ENCODE results near the gene SLC9A2.
A peak's percentile ranks its signal among the peaks of the same experiment; 100 is the strongest.

SLC9A2 gene

GRCh38 chr2:102618452-102619413 is 620 bp upstream of the SLC9A2 start:
- no peak for DNase-seq

- DNase-seq, result no peak
Measured at GRCh38 chr2:102620332-102620731, 979 bp downstream of the SLC9A2 start.

- DNase-seq, result no peak
Measured at GRCh38 chr2:102621630-102622029, 2.3 kb downstream of the SLC9A2 start.

- no peak for DNase-seq
Measured at GRCh38 chr2:102622646-102623045, 3.3 kb downstream of the SLC9A2 start.

DNA sequence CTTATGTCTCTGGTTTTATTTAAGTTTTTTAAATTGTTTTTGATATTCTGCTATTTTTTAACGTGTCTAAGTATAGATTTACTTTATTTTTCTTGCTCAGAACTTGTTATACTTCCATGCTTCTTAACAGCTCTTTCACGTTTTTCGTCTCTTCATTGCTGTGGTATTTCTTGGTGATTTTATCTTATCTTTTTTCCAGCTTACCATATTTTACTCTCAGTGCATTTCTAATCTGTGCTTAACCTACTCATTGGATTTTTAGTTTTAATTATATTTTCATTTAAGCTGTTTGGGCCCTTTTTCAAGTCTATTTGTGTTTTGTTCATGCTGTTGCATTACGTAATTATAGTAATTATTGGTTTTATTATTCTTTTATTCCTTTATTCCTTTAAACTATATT is 11.1 kb downstream of the SLC9A2 start:
- no peak for DNase-seq

- no peak for DNase-seq
Measured at GRCh38 chr2:102632380-102633175, 13.2 kb downstream of the SLC9A2 start.

GRCh38 chr2:102634831-102635241 is 15.5 kb downstream of the SLC9A2 start:
- no peak for DNase-seq

DNA sequence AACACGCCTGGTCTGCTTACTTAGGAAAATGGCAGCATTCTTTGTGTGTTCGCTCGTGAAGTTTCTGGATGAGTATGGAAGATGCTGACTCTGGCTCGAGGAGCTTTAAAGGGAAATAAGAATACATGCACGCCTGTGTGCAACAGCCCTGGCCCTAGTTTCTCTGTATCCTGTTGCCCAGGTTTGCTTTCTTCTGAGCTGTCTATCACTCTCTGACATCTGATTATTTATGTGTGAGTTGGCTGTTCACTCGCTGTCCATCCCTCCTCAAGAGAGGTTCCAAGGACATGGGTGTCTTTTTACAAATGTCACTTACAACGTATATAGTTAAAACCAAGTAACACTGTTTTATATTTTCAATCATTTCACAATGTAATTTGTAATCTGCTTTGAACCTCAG is 16.0 kb downstream of the SLC9A2 start:
- no peak for DNase-seq

GRCh38 chr2:102636283-102636907 is 17.0 kb downstream of the SLC9A2 start:
- DNase-seq, result no peak

DNA sequence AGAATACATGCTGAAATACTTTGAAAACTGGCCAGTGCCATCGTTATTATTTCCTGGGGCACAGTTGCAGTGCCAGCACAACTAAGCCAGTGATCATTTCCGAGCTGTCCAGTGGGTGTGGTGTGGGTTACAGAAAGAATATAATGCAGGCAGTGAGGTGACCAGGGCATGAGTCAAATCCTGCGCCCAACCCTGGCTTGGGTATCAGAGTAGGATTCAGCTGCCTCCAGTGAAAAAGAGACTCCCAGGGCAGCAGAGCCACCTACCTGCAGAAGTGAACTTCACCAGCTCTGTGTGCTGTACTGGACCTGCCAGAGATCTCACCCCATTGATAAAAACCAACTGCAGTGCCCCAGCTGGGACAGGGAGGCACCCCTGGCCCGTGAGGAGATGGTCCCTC is 18.0 kb downstream of the SLC9A2 start:
- no peak for DNase-seq

GRCh38 chr2:102639429-102639828 is 20.1 kb downstream of the SLC9A2 start:
- no peak for DNase-seq

DNA sequence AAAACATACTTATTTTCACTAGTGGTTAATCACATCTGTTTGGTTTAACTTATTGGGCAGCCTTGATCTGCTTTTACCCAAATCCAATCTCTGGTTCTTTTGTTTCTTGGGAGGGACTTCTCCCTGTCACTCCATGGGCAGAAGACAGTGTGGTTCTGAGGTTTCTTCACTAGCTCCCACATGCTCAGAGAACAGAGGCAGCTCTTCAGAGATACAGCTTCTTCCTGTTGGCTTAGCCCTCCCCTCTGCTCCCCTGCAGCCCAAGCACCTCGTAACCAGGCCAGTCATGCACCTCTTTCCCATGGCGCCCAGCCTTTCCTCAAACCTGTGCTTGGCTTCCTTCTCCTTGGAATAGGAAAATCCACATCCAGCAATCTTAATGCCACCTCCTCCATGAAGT is 32.8 kb downstream of the SLC9A2 start:
- no peak for DNase-seq

- DNase-seq, result peak; percentile 2
Measured at GRCh38 chr2:102657770-102658169, 38.4 kb downstream of the SLC9A2 start.

DNA sequence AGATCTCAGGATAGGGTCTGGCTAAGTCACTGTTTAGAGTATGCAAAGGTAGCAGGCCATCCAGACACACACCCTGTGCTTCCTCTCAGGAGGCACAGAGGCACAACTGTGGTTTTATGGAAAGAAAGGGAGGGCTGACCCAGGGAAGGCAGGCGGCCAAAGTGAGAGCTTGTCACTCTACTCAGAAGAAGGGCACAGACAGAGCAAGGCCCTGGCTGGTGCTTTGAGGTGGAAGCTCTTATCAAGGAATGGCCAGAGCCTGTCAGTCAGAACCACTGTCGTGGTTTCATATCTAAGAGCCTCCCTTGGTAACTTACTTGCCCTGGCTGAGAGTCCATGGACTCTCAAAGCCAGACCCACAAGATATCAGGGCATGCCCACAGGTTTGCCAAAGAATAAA is 40.7 kb downstream of the SLC9A2 start:
- DNase-seq, result no peak

- DNase-seq, result no peak
Measured at GRCh38 chr2:102660574-102660973, 41.2 kb downstream of the SLC9A2 start.

DNA sequence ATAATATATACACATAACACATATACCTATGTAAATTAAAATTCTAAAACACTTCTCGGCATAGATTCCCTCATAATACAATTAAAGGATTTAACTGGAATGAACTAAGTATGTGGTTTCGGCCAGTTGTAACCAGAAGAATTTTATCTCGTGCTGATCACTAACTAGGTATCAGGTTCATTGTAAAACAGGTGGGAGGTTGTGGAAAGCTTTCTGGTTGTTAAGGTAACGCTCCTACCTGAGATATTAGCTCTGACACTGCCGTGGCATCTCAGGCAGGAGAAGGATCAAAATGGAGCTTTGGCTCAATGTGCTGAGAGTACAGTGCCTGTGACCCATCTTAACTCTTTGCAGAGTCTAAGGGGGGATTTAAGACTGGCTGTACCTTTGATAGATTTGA is 42.5 kb downstream of the SLC9A2 start:
- no peak for DNase-seq

GRCh38 chr2:102662833-102663232 is 43.5 kb downstream of the SLC9A2 start:
- DNase-seq, result no peak

GRCh38 chr2:102663381-102663780 is 44.0 kb downstream of the SLC9A2 start:
- no peak for DNase-seq

GRCh38 chr2:102664471-102664909 is 45.1 kb downstream of the SLC9A2 start:
- peak; percentile 23 for DNase-seq

DNA sequence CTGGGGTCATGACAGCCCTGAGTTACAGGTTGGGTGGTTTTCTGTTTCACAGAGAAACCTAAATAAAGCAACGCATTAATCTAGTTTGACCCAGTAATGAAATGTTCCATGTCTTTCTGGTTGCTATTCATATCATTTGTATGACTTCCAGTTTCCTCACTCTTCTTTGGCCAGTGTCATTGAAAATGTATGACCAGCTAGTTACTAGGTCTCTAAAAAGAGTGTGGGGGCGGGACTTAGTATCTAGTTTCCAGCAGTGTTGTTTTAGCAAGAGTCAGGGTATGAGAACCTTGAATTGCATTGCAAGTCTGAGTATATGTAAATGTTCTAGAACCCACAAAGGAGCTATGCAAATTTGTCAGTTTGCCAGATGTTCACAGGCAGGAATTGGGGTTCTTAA is 47.7 kb downstream of the SLC9A2 start:
- no peak for DNase-seq

DNA sequence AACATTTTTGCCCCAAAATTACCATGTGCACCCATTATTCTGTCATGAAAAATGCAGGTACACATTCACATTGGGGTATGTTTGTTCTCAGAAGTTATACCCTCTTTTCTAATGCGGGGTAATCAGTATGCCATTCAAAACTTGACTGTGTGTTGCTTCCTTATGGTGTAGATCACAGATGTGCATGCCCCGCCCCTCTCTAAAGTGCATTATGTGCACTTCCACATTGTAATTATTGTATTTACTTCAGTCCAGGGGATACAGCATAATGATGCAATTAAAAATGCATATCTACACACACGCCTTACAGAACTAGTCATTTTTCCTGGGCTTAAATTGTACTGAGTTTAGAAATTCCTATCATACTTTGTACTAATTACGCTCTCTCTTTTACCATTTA is 48.8 kb downstream of the SLC9A2 start:
- DNase-seq, result no peak

DNA sequence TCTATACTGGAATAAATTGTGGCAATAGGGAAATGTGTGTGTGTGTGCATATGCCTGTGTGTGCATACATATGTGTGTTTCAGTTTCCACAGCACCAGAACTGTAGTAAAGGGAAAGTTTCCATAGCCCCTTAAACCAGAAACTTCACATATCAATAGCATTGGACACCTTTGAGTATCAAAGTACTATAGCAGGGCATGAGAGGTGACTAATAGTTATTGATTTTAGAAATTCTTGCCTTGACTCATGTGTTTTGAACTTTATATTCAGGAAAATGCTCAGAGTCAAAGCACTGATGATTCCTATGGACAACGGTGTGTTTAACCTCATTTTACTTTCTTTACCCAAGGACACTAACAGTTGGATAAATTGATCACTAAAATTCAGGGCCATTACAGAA is 50.0 kb downstream of the SLC9A2 start:
- DNase-seq, result no peak

DNA sequence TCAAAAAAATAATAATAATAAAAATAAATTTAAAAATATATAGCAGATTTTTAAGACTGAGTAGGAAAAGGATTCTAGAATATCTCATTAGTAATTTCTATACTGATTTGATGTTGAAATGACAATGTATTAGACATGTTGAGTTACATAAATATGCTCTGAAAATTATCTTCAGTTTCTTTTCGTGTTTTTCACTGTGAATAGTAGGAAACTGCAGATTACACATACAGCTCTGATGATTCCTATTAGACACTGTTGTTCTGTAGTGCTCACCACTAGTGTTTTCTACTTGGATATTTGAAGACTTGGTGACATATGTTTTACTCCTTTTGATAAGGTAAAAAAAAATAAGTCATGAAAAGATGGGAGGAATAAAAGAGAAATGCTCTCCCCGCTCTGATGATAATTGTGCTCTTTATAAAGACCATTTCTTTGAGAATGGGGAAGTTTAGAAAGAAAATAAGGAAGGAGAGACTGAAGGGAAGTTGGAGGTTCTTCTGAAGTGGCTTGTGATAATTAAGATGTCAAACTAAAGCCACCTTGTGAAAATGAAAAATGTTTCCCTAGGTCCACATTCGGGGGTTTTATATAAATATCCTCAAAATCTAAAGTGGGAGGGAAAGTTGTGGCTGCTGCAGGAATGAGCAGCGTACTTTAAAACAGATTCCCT is 52.9 kb downstream of the SLC9A2 start:
- DNase-seq, result no peak

Data from activated CD4-positive, alpha-beta T cell treated with anti-CD3 and anti-CD28 coated beads, Interleukin-2, Interleukin-6, amounts not matched to agents 100 ng/mL and 50 ng/mL, durations not matched to agents 16 hours and 8 hours (primary cell).